Breast epithelium (tissue), 3 donors: ENCODE data around the gene LSM14B.
"Not testable (repeated sequence)": the region's sequence is repeated elsewhere in the genome, so short reads cannot be mapped to it uniquely, and the experiment has no call there.

ENCODE experiments used
- CTCF ChIP-seq, 3 donors: fragments of 450-650 bp; IDR thresholded peaks; one replicate each; pipeline ENCODE4 v1.5.1; 2016 to 2017; ENCODE audit warnings: antibody characterized with exemption in 3 of 3, mild to moderate bottlenecking in 3 of 3, moderate library complexity in 3 of 3
- POLR2A ChIP-seq: fragments of 450-650 bp; IDR thresholded peaks from one replicate; pipeline ENCODE4 v1.6.1; 2016; ENCODE audit warnings: antibody characterized with exemption, mild to moderate bottlenecking, moderate library complexity
- POLR2AphosphoS5 ChIP-seq, 3 donors: sonication (generic); formaldehyde crosslinking; IDR thresholded peaks; one replicate each; pipeline ENCODE4 v1.6.1; 2017; ENCODE audit warnings: antibody characterized with exemption in 3 of 3

DNA sequence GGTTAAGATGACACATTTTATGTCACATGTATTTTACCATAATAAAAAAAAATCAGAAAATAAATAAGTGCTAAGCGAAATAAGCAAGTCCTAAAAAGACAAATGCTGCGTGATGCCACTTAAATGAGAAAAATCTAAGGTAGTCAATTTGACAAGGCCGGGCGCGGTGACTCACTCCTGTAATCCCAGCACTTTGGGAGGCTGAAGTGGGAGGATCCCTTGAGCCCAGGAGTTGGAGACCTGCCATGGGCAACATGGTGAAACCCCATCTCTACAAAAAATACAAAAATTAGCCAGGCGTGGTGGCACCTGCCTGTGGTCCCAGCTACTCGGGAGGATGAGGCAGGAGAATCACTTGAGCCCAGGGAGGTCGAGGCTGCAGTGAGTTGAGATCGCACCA is 38.1 kb upstream of the LSM14B start:
- TF ChIP-seq CTCF (IDR thresholded peaks at IDR 0.05); POLR2A; POLR2AphosphoS5 (IDR thresholded peaks at IDR 0.05): not testable (repeated sequence)
